K562 (cell line): ENCODE data around the gene NELFE. TPM values are rescaled to one million over a fixed set of nuclear protein-coding genes. Genes with fewer than 3 reads are reported as not detected.

Source experiments
- ATAC-seq: fragments of 200-7000 bp; cut with Tn5 transposase; 3 replicates; pipeline ENCODE4 v1.9.1; 2020; ENCODE audit warnings: moderate library complexity
- BruUV-seq: library from RNA; stranded (reverse); fragments of 400-500 nt; replicated peaks from 2 replicates; lab custom pipeline; 2021; lab: Mats Ljungman, UMichigan
- CTCF ChIA-PET: fragments of 300-600 bp; formaldehyde crosslinking; extraction: SDS; loops from one replicate; lab custom pipeline; 2021; ENCODE audit warnings: low intra/inter-chr PET ratio; lab: Yijun Ruan, JAX
- POLR2A ChIA-PET: fragments of 300-600, 350-650 bp; sonication (Branson Sonifier 250); formaldehyde crosslinking; extraction: SDS; loops from one replicate; lab custom pipeline; 2021; ENCODE audit warnings: antibody characterized with exemption, inconsistent platforms; lab: Yijun Ruan, JAX
- DNase-seq, 4 experiments: peaks; one replicate each; pipeline versions ENCODE4 v3.0.0 to v3.0.0-alpha.2; 2011 to 2018; ENCODE audit warnings: low spot score in 3 of 4, mixed read lengths in 3 of 4; ENCODE audit errors: extremely low read depth in 1 of 4
- FAIRE-seq: peaks from 2 replicates; lab custom pipeline; 2011; peaks lifted over from hg19 to GRCh38; lab: Jason Lieb, UNC
- H2AFZ ChIP-seq: 2 replicates; pipeline ENCODE4 v1.6.0; 2011; ENCODE audit warnings: low read depth, low read length, control low read depth, inconsistent platforms
- H3K27ac ChIP-seq: fragments of 200-600 bp; 3 replicates; pipeline ENCODE4 v1.8.0; 2011; ENCODE audit warnings: low read depth, mild to moderate bottlenecking, control low read depth, inconsistent platforms, low read length, moderate library complexity, mixed read lengths; ENCODE audit errors: extremely low read depth
- H3K27me3 ChIP-seq, 2 experiments: fragments of 300-600 bp in 1 of 2; 2 replicates in 1 of 2; 3 replicates in 1 of 2; pipeline versions ENCODE4 v1.6.0 to v1.8.0; 2011; ENCODE audit warnings: inconsistent platforms in 2 of 2, low read length in 2 of 2, mild to moderate bottlenecking in 1 of 2, mixed read lengths in 1 of 2, moderate library complexity in 1 of 2; ENCODE audit not compliant: control insufficient read depth in 2 of 2, insufficient read depth in 2 of 2
- H3K36me3 ChIP-seq: fragments of 300-600 bp; 3 replicates; pipeline ENCODE4 v1.8.0; 2011; ENCODE audit warnings: mild to moderate bottlenecking, low read length, inconsistent platforms; ENCODE audit not compliant: control insufficient read depth, insufficient read depth
- H3K4me1 ChIP-seq, 2 experiments: fragments of 200-600 bp in 1 of 2; replicated peaks in 1 of 2; 2 replicates in 1 of 2; 3 replicates in 1 of 2; pipeline versions ENCODE4 v1.5.1 to v1.8.0; 2011; ENCODE audit warnings: inconsistent platforms in 2 of 2, low read length in 2 of 2, mild to moderate bottlenecking in 1 of 2, mixed read lengths in 1 of 2, moderate library complexity in 1 of 2; ENCODE audit not compliant: control insufficient read depth in 2 of 2, insufficient read depth in 2 of 2
- H3K4me2 ChIP-seq: 2 replicates; pipeline ENCODE4 v1.6.1; 2011; ENCODE audit warnings: low read length, control low read depth, inconsistent platforms, mixed read lengths; ENCODE audit not compliant: insufficient read depth
- H3K4me3 ChIP-seq: fragments of 200-600 bp; sonication (generic), shearing (Covaris generic); 2 replicates; pipeline ENCODE4 v1.5.1; 2016; ENCODE audit warnings: control low read depth, inconsistent platforms
- H3K79me2 ChIP-seq: fragments of 200-600 bp; 3 replicates; pipeline ENCODE4 v1.8.0; 2011; ENCODE audit warnings: low read length, inconsistent platforms; ENCODE audit not compliant: control insufficient read depth, insufficient read depth
- H3K9ac ChIP-seq, 2 experiments: 2 replicates each; pipeline versions ENCODE4 v1.6.0 to v1.6.1; 2011; ENCODE audit warnings: low read depth in 2 of 2, low read length in 2 of 2, control low read depth in 1 of 2, inconsistent platforms in 1 of 2, mild to moderate bottlenecking in 1 of 2, mixed read lengths in 1 of 2; ENCODE audit not compliant: insufficient read depth in 1 of 2
- H3K9me1 ChIP-seq: one replicate; pipeline ENCODE4 v1.6.0; 2011; ENCODE audit warnings: inconsistent platforms, mild to moderate bottlenecking, low read length, moderate library complexity; ENCODE audit not compliant: control insufficient read depth, insufficient read depth
- H3K9me3 ChIP-seq: replicated peaks from 2 replicates; pipeline ENCODE4 v1.5.1; 2011; ENCODE audit warnings: low read depth, low read length, inconsistent platforms; ENCODE audit not compliant: control insufficient read depth, insufficient read depth
- H4K20me1 ChIP-seq: replicated peaks from 2 replicates; pipeline ENCODE4 v1.6.1; 2011; ENCODE audit warnings: low read length, inconsistent platforms, mixed read lengths; ENCODE audit not compliant: control insufficient read depth, insufficient read depth
- CTBP1 ChIP-seq: fragments of 450-650 bp; IDR thresholded peaks from 2 replicates; pipeline ENCODE4 v1.6.1; 2016; ENCODE audit warnings: borderline replicate concordance
- LARP7 ChIP-seq: fragments of 450-650 bp; IDR thresholded peaks from 2 replicates; pipeline ENCODE4 v1.6.1; 2016
- NR4A1 ChIP-seq, 2 experiments: fragments of 250-450 bp in 1 of 2; fragments of 450-650 bp in 1 of 2; sonication (Bioruptor Pico) in 1 of 2; IDR thresholded peaks; 2 replicates each; pipeline versions ENCODE4 v1.4.0 to v1.6.1; 2016 to 2020; ENCODE audit warnings: mild to moderate bottlenecking in 2 of 2, missing compliant biosample characterization in 1 of 2, missing genetic modification characterization in 1 of 2, moderate library complexity in 1 of 2
- SAP30 ChIP-seq: fragments of 200-600 bp; sonication (generic); IDR thresholded peaks from 2 replicates; pipeline ENCODE4 v1.6.1; 2012; ENCODE audit warnings: borderline replicate concordance, low read depth, mild to moderate bottlenecking, moderate library complexity, low read length, control low read depth, inconsistent platforms; ENCODE audit not compliant: insufficient read depth, poor library complexity, severe bottlenecking
- THAP12 ChIP-seq: fragments of 250-450 bp; sonication (Bioruptor Pico); IDR thresholded peaks from 2 replicates; pipeline ENCODE4 v1.9.0; 2021; ENCODE audit warnings: mild to moderate bottlenecking, inconsistent platforms
- ZBTB26 ChIP-seq: fragments of 450-650 bp; formaldehyde crosslinking; IDR thresholded peaks from 2 replicates; pipeline ENCODE4 v1.4.0; 2022; ENCODE audit warnings: missing genetic modification characterization
- ZNF134 ChIP-seq: fragments of 250-450 bp; sonication (Bioruptor Pico); conservative IDR thresholded peaks from 2 replicates; pipeline ENCODE4 v1.4.0; 2020
- WGBS: fragments of 100-300 bp; shearing (Covaris generic); methylation state at CpG from one replicate; pipeline ENCODE4 v1.1.6; 2016; ENCODE audit warnings: low coverage, mixed read lengths; ENCODE audit not compliant: insufficient coverage; ENCODE audit errors: missing lambda C conversion rate; 5-methylcytosine and 5-hydroxymethylcytosine counted together
- in situ Hi-C: fragments of 300-500 bp; cut with MboI; formaldehyde crosslinking; loops from 4 replicates; pipeline ENCODE4 v1.15.0; 2018; ENCODE audit warnings: inconsistent platforms, mixed read lengths
- intact Hi-C: fragments of 100-400 bp; cut with micrococcal nuclease; formaldehyde crosslinking; loops from 2 replicates; pipeline ENCODE4 v1.14.2; 2022
- polyA plus RNA-seq, 8 experiments: library from polyadenylated mRNA; depleted of rRNA in 4 of 8; stranded (reverse) in 5 of 8; unstranded in 3 of 8; fragments of >200 nt; fragmentation: Nextera tagmentation in 2 of 8; fragmentation: Illumina TruSeq in 1 of 8; extraction: Ambion mirVana in 2 of 8; extraction: Trizol in 1 of 8; gene quantifications; 2 replicates each; pipeline versions ENCODE4 v1.2.1 to v1.2.3, GENCODE V29; 2011 to 2014; ENCODE audit warnings: inconsistent platforms in 1 of 8, missing spikeins in 1 of 8
- total RNA-seq, 7 experiments: library from RNA; depleted of rRNA in 6 of 7; stranded (reverse); fragments of >200 nt in 6 of 7; fragmentation: Illumina TruSeq in 2 of 7; extraction: Trizol in 2 of 7; gene quantifications; 2 replicates each; pipeline versions ENCODE4 v1.2.1 to v1.2.3, GENCODE V29; 2011 to 2021; ENCODE audit warnings: low replicate concordance in 1 of 7
- TF ChIP-seq, protein P1 (sequence below): sonication (generic); formaldehyde crosslinking; IDR thresholded peaks from 2 replicates; pipeline ENCODE4 v1.8.1; 2023; ENCODE audit warnings: mild to moderate bottlenecking, missing genetic modification reagents
- TF ChIP-seq, protein P2 (sequence below): fragments of 250-450 bp; sonication (Bioruptor Pico); IDR thresholded peaks from 2 replicates; pipeline ENCODE4 v1.5.0; 2020; ENCODE audit warnings: mild to moderate bottlenecking, borderline replicate concordance

Gene NELFE
- total and polyA plus RNA-seq, 9 of the 15 experiments (the other 6 are each of a cell fraction or from before 2014, with no cell fraction given), result 15.2 to 157 (median 91.5) TPM

GRCh38 chr6:31940256-31940664 lies 18.5 kb downstream of the NELFE start:
- no peaks in the 10 kb centered on the region for H3K79me2 ChIP-seq
- peak; percentile 17; the same call in 1 of the 3 replicates for ATAC-seq
- no peaks in the 10 kb centered on the region for H3K9me1 ChIP-seq
- BruUV-seq, result no TSS peak
- H3K4me2 ChIP-seq, result peak overlapping the region; percentile 9; the same call in 1 of the 2 replicates
- WGBS, result 6% methylated on average over 6 of the region's 6 CpGs
- H3K9me3 ChIP-seq, result no peaks in the 10 kb centered on the region
- H3K27me3 ChIP-seq, result peaks cover 2 to 26% of the 10 kb centered on the region in 2 experiments; a peak in 3 of 5 replicates
- no peaks in the 10 kb centered on the region for H4K20me1 ChIP-seq
- in situ Hi-C loops, result no loop called here
- peaks cover 3 to 9% of the 10 kb centered on the region in 2 experiments; a peak in 4 of 5 replicates for H3K4me1 ChIP-seq
- DNase-seq, result no peak
- no peak overlapping the region; a peak in 1 of 4 replicates for H3K9ac ChIP-seq
- no peaks in the 10 kb centered on the region for H3K36me3 ChIP-seq
- H3K27ac ChIP-seq, result no peak overlapping the region
- ChIA-PET CTCF (interaction anchor here (0.5 kb wide), 1 partner anchor 14 kb away, joined by 3 read pairs; no protein-coding TSS in a partner anchor), POLR2A (interaction anchor here (0.8 to 1.1 kb wide), 6 partner anchors 9 to 1032 kb away, joined by 3 to 6 read pairs (median 3); no protein-coding TSS in a partner anchor)
- FAIRE-seq, result no peak
- intact Hi-C loops, result no loop called here
- H2AFZ ChIP-seq, result peak overlapping the region; percentile 81
- H3K4me3 ChIP-seq, result no peak overlapping the region
- peak; percentile 5 for TF ChIP-seq SAP30
- TF ChIP-seq, protein P1, sequence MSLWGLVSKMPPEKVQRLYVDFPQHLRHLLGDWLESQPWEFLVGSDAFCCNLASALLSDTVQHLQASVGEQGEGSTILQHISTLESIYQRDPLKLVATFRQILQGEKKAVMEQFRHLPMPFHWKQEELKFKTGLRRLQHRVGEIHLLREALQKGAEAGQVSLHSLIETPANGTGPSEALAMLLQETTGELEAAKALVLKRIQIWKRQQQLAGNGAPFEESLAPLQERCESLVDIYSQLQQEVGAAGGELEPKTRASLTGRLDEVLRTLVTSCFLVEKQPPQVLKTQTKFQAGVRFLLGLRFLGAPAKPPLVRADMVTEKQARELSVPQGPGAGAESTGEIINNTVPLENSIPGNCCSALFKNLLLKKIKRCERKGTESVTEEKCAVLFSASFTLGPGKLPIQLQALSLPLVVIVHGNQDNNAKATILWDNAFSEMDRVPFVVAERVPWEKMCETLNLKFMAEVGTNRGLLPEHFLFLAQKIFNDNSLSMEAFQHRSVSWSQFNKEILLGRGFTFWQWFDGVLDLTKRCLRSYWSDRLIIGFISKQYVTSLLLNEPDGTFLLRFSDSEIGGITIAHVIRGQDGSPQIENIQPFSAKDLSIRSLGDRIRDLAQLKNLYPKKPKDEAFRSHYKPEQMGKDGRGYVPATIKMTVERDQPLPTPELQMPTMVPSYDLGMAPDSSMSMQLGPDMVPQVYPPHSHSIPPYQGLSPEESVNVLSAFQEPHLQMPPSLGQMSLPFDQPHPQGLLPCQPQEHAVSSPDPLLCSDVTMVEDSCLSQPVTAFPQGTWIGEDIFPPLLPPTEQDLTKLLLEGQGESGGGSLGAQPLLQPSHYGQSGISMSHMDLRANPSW (CRISPR knock-in tag), result no peak
- TF ChIP-seq THAP12 (CRISPR knock-in tag), result 0 out of 2 replicates have a peak, but pooled peaks have one; percentile 25
- no peak for TF ChIP-seq NR4A1 (CRISPR knock-in tag; IDR thresholded peaks at IDR 0.05)
- no peak for TF ChIP-seq NR4A1 (tag; IDR thresholded peaks at IDR 0.05)
- TF ChIP-seq LARP7, result no peak
- no peak for TF ChIP-seq ZBTB26 (CRISPR knock-in tag)
- TF ChIP-seq CTBP1, result peak; percentile 17; the same call in 1 of the 2 replicates
- TF ChIP-seq ZNF134 (CRISPR knock-in tag), result no peak
- TF ChIP-seq, protein P2, sequence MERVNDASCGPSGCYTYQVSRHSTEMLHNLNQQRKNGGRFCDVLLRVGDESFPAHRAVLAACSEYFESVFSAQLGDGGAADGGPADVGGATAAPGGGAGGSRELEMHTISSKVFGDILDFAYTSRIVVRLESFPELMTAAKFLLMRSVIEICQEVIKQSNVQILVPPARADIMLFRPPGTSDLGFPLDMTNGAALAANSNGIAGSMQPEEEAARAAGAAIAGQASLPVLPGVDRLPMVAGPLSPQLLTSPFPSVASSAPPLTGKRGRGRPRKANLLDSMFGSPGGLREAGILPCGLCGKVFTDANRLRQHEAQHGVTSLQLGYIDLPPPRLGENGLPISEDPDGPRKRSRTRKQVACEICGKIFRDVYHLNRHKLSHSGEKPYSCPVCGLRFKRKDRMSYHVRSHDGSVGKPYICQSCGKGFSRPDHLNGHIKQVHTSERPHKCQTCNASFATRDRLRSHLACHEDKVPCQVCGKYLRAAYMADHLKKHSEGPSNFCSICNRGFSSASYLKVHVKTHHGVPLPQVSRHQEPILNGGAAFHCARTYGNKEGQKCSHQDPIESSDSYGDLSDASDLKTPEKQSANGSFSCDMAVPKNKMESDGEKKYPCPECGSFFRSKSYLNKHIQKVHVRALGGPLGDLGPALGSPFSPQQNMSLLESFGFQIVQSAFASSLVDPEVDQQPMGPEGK (CRISPR knock-in tag), result no peak
